ENCODE data around the gene MET. TPM values are rescaled to one million over a fixed set of nuclear protein-coding genes. Genes with fewer than 3 reads are reported as not detected.

MET gene
- total and polyA plus RNA-seq, 2 of the 8 experiments (the other 6 are each of a cell fraction or from before 2014, with no cell fraction given): 3.5 to 12.9 TPM

- 93% methylated on average over 4 of the region's 4 CpGs; no CpG with 5 or more reads in 1 of the 2 experiments for WGBS, 2 experiments (ENCODE audit: extremely low coverage in 1 of 2, insufficient coverage in 1 of 2, insufficient read length in 1 of 2, insufficient replicate concordance in 2 of 2, low coverage in 1 of 2, low lambda C conversion rate in 2 of 2, missing lambda C conversion rate in 1 of 2)
- no peak overlapping the region for H3K4me2 ChIP-seq (ENCODE audit: insufficient read depth in 1 of 2, low read depth in 2 of 2, low read length in 2 of 2)
- no peak overlapping the region for H2AK5ac ChIP-seq (ENCODE audit: low read depth, low read length)
- CTCF ChIA-PET (ENCODE audit: partially characterized antibody): interaction anchor here (0.9 to 6.0 kb wide), 5 partner anchors 8 to 547 kb away, joined by 3 to 57 read pairs (median 4); no protein-coding TSS in a partner anchor
- H2BK20ac ChIP-seq (ENCODE audit: low read length): no peak overlapping the region
- no peak overlapping the region for H3K4me3 ChIP-seq (ENCODE audit: extremely low read depth in 1 of 4, insufficient read depth in 2 of 4, low read depth in 3 of 4, low read length in 4 of 4)
- H4K91ac ChIP-seq (replicated peaks; ENCODE audit: insufficient read length, low read length): no peak overlapping the region
- no peak overlapping the region for H3K27ac ChIP-seq (ENCODE audit: low read depth, low read length)
- no peak overlapping the region for H3K4ac ChIP-seq (replicated peaks; ENCODE audit: insufficient read length, low read depth, low read length)
- H3K4me1 ChIP-seq (replicated peaks in 1 of 4; ENCODE audit: control insufficient read depth in 3 of 4, insufficient read depth in 4 of 4, low read length in 3 of 4): peaks cover 0 to 10% (median 8%) of the 10 kb centered on the region in 4 experiments; a peak in 4 of 7 replicates
- no peaks in the 10 kb centered on the region for H3K79me1 ChIP-seq (ENCODE audit: low read depth, low read length)
- FAIRE-seq (no peak), DNase-seq (ENCODE audit: low read depth in 1 of 2, low spot score in 2 of 2) (no peak)
- H3K23ac ChIP-seq (ENCODE audit: insufficient read length): no peak overlapping the region
- no peak overlapping the region for H4K8ac ChIP-seq (ENCODE audit: extremely low read depth, insufficient read depth, low read length)
- TF ChIP-seq SAP30 (IDR thresholded peaks at IDR 0.05; ENCODE audit: insufficient read depth, insufficient replicate concordance, low read length) (no peak), POU5F1 (IDR thresholded peaks at IDR 0.05; ENCODE audit: low read depth, low read length) (no peak)
- no peaks in the 10 kb centered on the region for H3K79me2 ChIP-seq (ENCODE audit: control insufficient read depth in 1 of 2, insufficient read depth in 2 of 2, low read length in 2 of 2)
- H3K14ac ChIP-seq (ENCODE audit: insufficient read length): no peak overlapping the region
- no peak overlapping the region for H3K18ac ChIP-seq (ENCODE audit: extremely low read depth, low read length)
- no peaks in the 10 kb centered on the region for H3K27me3 ChIP-seq (replicated peaks in 1 of 4; ENCODE audit: control insufficient read depth in 3 of 4, extremely low read depth in 1 of 4, insufficient read depth in 3 of 4, low read length in 3 of 4)
- no peaks in the 10 kb centered on the region for H4K20me1 ChIP-seq (replicated peaks in 1 of 2; ENCODE audit: control insufficient read depth in 1 of 2, insufficient read depth in 2 of 2, low read length in 2 of 2)
- no peaks in the 10 kb centered on the region for H3K36me3 ChIP-seq (ENCODE audit: control insufficient read depth in 2 of 4, insufficient read depth in 4 of 4, low read length in 3 of 4)
- no peak overlapping the region for H2BK12ac ChIP-seq (ENCODE audit: low read depth, low read length)
- no peak overlapping the region for H2BK5ac ChIP-seq (ENCODE audit: low read depth, low read length)
- no peak overlapping the region for H2BK15ac ChIP-seq (ENCODE audit: low read length)
- no peak overlapping the region for H3K9ac ChIP-seq (replicated peaks in 1 of 4; ENCODE audit: extremely low read depth in 1 of 4, low read depth in 3 of 4, low read length in 3 of 4)
- no peak overlapping the region for H3K56ac ChIP-seq (replicated peaks; ENCODE audit: insufficient read length, low read depth, low read length)
- no peaks in the 10 kb centered on the region for H3K9me3 ChIP-seq (ENCODE audit: insufficient read depth in 2 of 2, low read depth in 1 of 2, low read length in 1 of 2)
- H2BK120ac ChIP-seq (replicated peaks; ENCODE audit: low read depth, low read length): no peak overlapping the region
- no peaks in the 10 kb centered on the region for H3K23me2 ChIP-seq (ENCODE audit: low read depth, low read length)
- H2AFZ ChIP-seq (ENCODE audit: low read length): no peak overlapping the region
- POLR2A ChIA-PET (ENCODE audit: partially characterized antibody): no interaction called here
- no peak overlapping the region for H4K5ac ChIP-seq (ENCODE audit: insufficient read length, low read depth, low read length)
These were observed 111.8 kb downstream of the MET start for GRCh38 chr7:116783666-116784318.
